Right ventricle myocardium inferior (tissue), 1 donor: ENCODE data around the gene PRR36. TPM values are rescaled to one million over a fixed set of nuclear protein-coding genes. Genes with fewer than 3 reads are reported as not detected.
A peak's percentile ranks its signal among the peaks of the same experiment; 100 is the strongest.

ENCODE experiments used
- ATAC-seq: fragments of 200-7000 bp; cut with Tn5 transposase; one replicate; pipeline ENCODE4 v1.9.1; 2020; ENCODE audit warnings: mild to moderate bottlenecking, moderate library complexity
- DNase-seq: peaks from one replicate; pipeline ENCODE4 v3.0.0; 2021; ENCODE audit errors: missing footprints
- intact Hi-C: fragments of 100-400 bp; cut with DNase I; formaldehyde crosslinking; loops from one replicate; pipeline ENCODE4 v1.11.0; 2022
- total RNA-seq: library from RNA; stranded (reverse); fragmentation: NEBNext Ultra II Directional; extraction: Animal tissue kit (Norgen Biotek cat#: 25700); gene quantifications from one replicate; pipeline ENCODE4 v1.2.1, GENCODE V29; 2021
- donor health status: DM: no; HTN: yes; CAD: no; lungs with severe emphysema.

PRR36 gene
- total RNA-seq, 1 donor from 2014 or later: not detected

- intact Hi-C loops: no loop called here
- no peak for ATAC-seq
- no peak for DNase-seq
Measured at GRCh38 chr19:7855426-7856108, 18.6 kb downstream of the PRR36 start.

- intact Hi-C loops: loop anchor here (5.0 kb wide), 1 partner anchor 49 kb away; the partner anchor contains the start of gene MAP2K7
- no peak for ATAC-seq
- DNase-seq: no peak
Measured at GRCh38 chr19:7853770-7854128, 20.4 kb downstream of the PRR36 start.

DNA sequence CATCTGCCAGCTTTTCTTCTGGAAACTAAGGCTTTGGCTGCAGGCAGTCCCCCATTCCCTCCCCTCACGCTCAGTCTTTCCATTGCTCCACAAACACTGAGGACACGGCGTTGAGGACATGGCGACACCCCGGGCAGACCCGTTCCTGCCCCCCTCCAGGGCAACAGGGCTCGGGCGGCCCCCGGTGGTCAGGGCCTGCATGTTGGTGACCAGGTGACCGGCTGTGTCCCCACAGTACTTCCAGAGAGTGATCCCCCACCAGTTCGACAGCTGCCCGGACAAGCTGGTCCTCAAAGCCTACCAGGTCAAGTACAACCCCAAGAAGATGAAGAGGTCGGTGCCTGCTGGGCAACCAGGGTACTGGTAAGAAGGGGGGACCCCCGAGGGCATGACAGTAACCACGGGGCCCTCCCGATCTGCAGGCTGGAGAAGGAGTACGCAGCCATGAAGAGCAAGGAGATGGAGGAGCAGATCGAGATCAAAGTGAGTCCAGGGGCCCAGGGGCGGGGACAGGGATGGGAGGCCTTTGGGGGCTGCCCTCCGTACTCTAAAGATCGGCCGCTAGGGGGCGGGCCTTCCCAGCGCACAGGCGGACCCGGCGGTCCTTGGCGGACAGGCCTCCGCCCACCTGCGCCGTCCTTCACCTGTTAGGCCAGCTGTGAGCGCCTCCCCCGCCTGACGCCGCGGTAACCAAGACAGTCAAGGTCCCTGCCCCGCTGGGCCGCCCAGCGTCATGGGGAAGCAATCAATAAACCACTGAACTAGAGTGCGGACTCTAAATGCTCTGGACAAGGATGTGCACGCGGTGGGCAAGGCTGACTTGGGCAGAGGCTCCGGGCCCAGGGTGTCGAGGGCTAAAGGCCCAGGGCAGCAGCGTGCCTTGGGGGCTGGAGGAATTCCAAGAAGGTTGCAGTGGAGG, 21.1 kb downstream of the PRR36 start:
- ATAC-seq: peak; percentile 55
- intact Hi-C loops: loop anchor here (5.0 kb wide), 1 partner anchor 49 kb away; the partner anchor contains the start of gene MAP2K7
- DNase-seq: peak; percentile 86

GRCh38 chr19:7851623-7852500, 22.3 kb downstream of the PRR36 start:
- ATAC-seq (no peak), DNase-seq (no peak)
- intact Hi-C loops: loop anchor here (5.0 kb wide), 1 partner anchor 50 kb away; the partner anchor contains the start of gene MAP2K7

GRCh38 chr19:7850945-7851622, 23.1 kb downstream of the PRR36 start:
- ATAC-seq (no peak), DNase-seq (no peak)
- intact Hi-C loops: loop anchor here (5.0 kb wide), 1 partner anchor 51 kb away; the partner anchor contains the start of gene MAP2K7

- ATAC-seq: peak; percentile 47
- intact Hi-C loops: loop anchor here (5.0 kb wide), 1 partner anchor 52 kb away; the partner anchor contains the start of gene MAP2K7
- no peak for DNase-seq
Measured at GRCh38 chr19:7850000-7850813, 24.0 kb downstream of the PRR36 start.

DNA sequence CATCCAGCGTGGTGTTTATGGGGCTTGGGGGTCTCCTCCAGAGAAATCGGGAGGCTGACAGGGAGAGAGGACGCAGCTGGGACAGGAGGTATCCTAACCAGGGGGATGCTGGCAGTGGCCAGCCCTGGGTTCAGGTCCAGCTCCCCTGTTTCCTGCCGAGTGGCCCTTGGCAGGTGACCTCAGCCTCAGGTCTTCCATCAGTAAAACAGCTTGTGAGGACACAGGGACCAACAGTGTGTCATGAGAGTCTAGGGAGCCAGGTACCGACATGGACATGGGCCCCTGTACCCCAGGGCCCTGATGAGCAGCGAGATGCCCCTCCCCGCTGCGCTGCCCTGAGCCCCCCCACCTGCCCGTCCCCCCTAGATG, 24.6 kb downstream of the PRR36 start:
- intact Hi-C loops: no loop called here
- ATAC-seq: no peak

GRCh38 chr19:7848779-7849457, 25.3 kb downstream of the PRR36 start:
- DNase-seq: no peak
- intact Hi-C loops: no loop called here
- ATAC-seq: no peak

More for the DNA sequence above, 24.6 kb downstream of the PRR36 start:
- DNase-seq: no peak

DNA sequence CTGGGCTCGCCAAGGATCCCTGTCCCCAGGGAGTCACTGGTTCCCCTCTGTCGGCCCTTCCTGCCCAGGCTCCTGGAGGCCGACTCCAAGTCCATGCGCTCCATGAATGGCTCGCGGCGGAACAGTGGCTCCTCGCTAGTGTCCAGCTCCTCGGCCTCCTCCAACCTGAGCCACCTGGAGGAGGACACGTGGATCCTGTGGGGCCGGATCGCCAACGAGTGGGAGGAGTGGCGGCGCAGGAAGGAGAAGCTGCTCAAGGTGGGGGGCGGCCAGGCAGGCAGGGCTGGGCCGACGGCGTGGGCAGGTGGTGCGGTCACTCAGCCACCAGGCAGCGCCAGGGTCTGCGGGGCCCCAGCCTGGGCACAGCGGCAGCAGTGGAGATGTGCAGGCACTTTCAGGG, 26.5 kb downstream of the PRR36 start:
- peak; percentile 41 for DNase-seq
- intact Hi-C loops: no loop called here
- ATAC-seq: no peak

GRCh38 chr19:7846155-7846646, 28.0 kb downstream of the PRR36 start:
- no peak for ATAC-seq
- intact Hi-C loops: no loop called here
- peak; percentile 60 for DNase-seq

- intact Hi-C loops: no loop called here
- ATAC-seq: no peak
- peak; percentile 45 for DNase-seq
Measured at GRCh38 chr19:7845390-7846154, 28.6 kb downstream of the PRR36 start.

- intact Hi-C loops: no loop called here
- peak; percentile 30 for DNase-seq
- ATAC-seq: no peak
Measured at GRCh38 chr19:7844951-7845350, 29.2 kb downstream of the PRR36 start.

DNA sequence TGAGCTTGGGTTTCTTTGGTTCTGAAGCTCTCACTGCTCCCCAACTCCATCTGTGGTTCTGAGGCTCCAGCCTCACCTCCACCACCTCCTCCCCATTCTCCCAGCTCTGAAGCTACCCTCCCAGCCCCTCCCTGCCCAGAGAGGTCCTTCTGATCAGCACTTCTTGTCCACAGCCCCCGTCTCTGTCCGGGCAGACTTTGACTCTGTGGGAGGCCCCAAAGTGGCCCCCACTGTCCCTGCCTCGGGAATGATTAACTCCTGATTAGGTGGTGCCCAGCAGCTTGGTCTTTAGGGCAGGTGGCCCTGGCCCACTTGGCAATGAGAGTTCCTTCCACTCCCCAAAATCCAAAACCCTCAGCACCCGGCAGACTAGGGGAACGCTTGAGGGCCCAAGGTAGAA, 29.8 kb downstream of the PRR36 start:
- DNase-seq (peak; percentile 21), ATAC-seq (no peak)
- intact Hi-C loops: no loop called here

DNA sequence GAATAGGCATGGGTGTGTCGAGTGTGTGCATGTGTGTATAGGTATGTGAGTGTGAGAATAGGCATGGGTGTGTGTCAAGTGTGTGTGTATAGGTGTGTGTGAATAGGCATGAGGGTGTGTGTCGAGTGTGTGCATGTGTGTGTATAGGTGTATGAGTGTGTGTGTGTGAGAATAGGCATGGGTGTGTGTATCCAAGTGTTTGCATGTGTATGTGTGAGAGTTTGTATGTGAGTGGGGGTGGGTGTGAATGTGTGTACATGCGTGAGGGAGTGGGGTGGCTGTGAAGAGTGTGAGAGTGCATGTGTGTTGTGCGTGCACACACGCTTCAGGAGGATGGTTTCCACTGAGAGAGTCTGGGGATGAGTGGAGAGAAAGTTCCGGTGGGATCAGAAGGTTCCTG, 30.7 kb downstream of the PRR36 start:
- intact Hi-C loops: no loop called here
- ATAC-seq: no peak

DNA sequence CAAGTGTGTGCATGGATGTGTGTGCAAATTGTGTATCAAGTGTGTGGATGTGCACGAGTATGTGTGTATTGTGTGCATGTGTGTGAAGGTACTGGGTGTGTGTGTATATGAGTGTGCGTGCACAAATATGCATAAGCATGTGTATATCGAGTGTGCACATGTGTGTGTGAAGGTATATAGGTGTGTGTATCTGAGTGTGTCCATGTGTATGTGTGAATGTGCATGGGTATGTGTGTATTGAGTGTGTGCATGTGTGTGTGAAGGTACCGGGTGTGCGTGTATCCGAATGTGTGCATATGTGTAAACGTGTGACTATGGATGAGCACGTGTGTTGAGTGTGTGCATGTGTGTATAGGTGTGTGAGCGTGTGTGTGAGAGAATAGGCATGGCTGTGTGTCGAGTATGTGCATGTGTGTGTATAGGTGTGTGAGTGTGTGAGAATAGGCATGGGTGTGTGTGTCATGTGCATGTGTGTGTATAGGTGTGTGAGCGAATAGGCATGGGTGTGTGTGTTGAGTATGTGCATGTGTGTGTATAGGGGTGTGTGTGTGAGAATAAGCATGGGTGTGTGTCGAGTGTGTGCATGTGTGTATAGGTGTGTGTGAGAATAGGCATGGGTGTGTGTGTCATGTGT, 31.4 kb downstream of the PRR36 start:
- DNase-seq (no peak), ATAC-seq (no peak)
- intact Hi-C loops: no loop called here

More for the DNA sequence above, 30.7 kb downstream of the PRR36 start:
- peak; percentile 13 for DNase-seq
